HG03457 (cell line): Measurements from ENCODE around the gene CHD6.

ENCODE experiments used
- ATAC-seq: cut with Tn5 transposase; IDR thresholded peaks from one replicate; pipeline ENCODE4 v1.9.1; 2021; ENCODE audit warnings: moderate number of reproducible peaks; ENCODE audit not compliant: unreplicated experiment

Gene CHD6

DNA sequence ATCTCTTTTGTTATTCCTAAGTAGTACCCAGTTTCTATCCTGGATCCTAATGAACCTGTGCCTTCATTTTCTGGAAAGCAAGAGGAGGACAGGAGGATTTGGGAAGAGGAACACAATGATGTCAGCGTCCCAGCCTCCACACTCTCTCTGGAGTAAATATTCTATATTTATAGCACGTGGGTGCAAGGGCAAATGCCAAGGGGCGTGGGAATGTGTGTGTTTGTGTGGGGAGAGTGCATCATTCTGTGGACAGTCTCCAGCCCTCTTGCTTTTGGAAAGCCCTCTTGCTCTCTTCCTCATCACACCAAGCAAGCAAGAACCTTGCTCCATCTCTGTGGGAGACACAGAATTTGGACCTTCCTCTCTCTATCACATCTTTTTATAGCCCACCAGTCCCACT lies 148.3 kb downstream of the CHD6 start:
- ATAC-seq = no peak

DNA sequence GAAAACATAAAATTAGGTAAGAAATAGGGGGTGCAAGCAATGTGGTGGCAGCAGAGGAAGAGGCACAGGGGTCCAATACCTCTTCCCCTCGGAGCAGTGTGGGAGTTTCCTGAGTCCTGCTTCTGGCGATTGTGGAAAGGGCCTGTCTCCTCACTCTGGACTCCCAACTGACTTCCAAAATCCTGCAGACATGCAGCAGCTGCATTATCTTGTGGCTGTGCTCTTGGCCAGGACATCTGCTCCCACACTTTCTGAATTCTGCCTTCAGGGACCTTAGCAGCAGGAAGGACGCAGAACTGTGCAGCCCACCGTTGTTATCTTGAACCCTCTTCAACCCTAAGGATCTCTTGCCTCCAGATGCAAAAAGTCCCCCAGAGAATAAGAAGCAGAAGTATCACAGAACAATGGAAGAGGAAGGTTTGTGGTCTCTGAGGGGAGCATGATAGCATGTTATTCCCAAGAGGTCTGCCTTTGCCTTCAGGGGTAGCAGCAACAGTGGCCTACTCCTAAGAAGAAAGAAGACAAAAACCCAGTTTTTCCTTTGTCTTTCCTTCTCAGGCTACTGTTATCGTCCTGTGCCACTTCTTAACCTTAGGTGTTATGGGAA lies 149.1 kb downstream of the CHD6 start:
- ATAC-seq = no peak

- ATAC-seq = no peak
Measured at GRCh38 chr20:41467690-41468089, 150.5 kb downstream of the CHD6 start.

GRCh38 chr20:41467220-41467619 lies 151.0 kb downstream of the CHD6 start:
- no peak for ATAC-seq

- no peak for ATAC-seq
Measured at GRCh38 chr20:41463567-41463966, 154.6 kb downstream of the CHD6 start.

DNA sequence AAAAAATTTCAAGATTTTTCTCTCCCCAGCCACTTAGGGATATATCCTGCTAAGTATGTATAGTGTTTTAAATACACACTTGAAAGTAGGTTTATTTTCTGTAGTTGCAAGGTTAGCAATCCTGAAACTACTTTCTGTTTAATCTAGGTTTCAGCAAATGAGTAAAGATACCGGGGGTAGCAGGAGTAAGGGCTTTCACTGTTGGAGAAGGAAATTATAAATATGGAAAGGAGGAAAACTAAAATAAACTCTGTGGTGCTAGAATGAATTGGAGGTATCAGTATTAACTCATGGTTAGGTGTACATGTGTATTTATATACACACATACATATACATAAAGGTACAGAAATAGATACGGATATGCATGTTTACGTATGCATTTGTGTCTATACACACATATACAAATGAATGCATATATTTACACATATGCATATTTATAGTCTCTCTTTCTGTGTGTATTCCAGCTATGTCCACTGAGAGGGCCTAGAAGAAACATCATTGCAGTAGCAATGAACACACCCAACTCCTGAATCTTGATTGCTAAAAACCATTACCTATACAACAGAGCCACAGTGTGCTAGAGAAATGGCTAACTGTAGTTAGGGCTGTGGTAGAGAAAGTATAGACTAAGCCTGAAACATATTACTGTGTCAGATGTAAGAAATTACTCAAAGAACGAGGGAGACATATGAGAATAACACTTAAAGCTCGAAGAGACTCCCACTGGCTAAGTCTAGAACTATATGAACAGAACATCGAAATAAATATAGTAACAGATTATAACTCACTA lies 155.6 kb downstream of the CHD6 start:
- no peak for ATAC-seq

DNA sequence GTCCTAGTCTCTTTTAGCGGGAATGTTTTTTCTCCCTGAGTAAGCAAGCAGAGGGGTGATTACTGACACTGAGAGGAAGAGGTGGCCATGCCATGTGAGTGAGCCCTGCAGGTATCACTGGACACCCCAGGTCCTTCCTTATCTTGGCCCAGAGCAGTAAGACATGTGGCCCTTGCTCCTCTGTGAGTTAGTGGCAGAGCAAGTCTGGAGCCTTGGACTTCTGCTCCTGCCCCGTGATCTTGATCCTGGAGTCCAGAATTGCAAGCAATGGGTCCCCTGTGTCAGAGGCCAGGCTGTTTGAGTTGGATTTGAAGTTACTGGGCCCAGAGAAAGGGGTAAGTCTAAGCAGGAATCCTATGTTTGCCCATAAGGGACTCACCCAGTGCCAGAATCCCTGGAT lies 159.4 kb downstream of the CHD6 start:
- no peak for ATAC-seq

DNA sequence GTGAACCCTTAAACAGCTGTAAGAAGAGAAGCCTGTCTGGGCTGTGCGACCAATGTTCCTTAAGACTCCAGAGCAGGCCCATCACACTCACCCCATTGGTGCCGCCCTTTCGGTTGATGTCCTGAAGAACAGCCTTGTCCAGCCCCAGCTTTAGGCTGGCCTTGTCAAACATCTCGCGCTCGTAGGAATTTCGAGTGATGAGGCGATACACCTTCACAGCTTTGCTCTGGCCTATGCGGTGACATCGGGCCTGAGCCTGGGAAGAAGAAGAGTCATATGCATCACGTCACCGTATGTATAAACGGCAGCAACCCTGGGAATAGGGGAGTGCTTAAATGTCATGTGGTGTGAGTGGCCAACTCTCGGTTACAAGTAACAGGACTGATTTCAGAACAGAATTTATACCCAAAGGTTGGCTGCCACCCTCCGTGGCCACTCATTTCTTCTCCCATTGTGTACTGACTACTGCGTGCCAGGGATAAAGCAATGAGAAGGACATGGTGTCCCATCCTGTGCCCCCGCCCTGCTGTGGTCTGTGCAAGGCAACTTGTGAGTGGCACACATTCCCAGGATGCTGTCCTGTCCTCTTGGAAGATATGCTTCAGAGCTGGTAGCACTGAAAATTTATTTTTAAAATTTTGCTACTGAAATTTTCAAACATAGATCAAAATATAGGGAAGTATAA lies 160.9 kb downstream of the CHD6 start:
- no peak for ATAC-seq

GRCh38 chr20:41456351-41456750 lies 161.8 kb downstream of the CHD6 start:
- ATAC-seq = no peak

DNA sequence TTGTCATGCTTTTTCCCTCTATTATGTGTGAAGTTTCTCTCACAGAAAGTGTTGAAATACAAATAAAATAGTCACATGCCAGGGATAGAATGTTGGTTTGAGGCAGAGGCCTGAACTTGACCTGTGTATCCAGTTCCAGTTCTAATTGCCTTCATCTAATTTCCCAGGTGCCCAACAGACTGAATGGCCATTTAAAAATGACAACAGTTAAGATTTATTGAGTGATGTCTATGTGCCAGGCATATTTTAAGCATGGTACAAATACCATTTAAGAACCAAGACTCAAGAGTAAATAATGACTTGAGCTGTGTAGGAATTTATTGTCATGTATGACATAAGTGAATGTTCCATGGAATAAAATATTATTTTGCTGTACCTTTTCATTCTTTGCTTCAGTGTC lies 163.9 kb downstream of the CHD6 start:
- ATAC-seq = no peak

- no peak for ATAC-seq
Measured at GRCh38 chr20:41453010-41453950, 164.9 kb downstream of the CHD6 start.

GRCh38 chr20:41452226-41452625 lies 166.0 kb downstream of the CHD6 start:
- no peak for ATAC-seq

- no peak for ATAC-seq
Measured at GRCh38 chr20:41447006-41447405, 171.2 kb downstream of the CHD6 start.

GRCh38 chr20:41446456-41446855 lies 171.7 kb downstream of the CHD6 start:
- ATAC-seq = no peak

GRCh38 chr20:41444821-41445220 lies 173.4 kb downstream of the CHD6 start:
- ATAC-seq = no peak

GRCh38 chr20:41443691-41444090 lies 174.5 kb downstream of the CHD6 start:
- ATAC-seq = no peak

DNA sequence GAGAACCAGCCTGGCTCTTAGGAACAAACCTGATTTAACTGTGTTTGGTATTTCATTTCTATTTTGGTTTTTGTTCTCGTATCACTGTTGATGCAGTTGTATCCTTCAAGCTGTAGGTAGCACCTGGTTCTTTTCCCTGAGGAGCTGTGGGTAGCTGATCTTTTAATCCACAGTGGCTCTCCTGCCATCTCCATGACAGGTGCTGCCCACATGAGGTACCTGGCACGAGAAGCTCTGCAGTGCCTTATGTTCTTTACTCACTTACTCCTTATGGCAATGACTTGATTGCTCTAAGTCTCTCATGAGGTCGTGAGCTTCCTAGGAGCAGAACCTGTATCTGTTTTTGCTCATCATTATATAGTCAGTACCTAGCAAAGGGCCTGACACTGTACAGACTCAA lies 177.3 kb downstream of the CHD6 start:
- no peak for ATAC-seq

GRCh38 chr20:41437836-41438235 lies 180.3 kb downstream of the CHD6 start:
- ATAC-seq = no peak

GRCh38 chr20:41436679-41437078 lies 181.5 kb downstream of the CHD6 start:
- ATAC-seq = no peak

DNA sequence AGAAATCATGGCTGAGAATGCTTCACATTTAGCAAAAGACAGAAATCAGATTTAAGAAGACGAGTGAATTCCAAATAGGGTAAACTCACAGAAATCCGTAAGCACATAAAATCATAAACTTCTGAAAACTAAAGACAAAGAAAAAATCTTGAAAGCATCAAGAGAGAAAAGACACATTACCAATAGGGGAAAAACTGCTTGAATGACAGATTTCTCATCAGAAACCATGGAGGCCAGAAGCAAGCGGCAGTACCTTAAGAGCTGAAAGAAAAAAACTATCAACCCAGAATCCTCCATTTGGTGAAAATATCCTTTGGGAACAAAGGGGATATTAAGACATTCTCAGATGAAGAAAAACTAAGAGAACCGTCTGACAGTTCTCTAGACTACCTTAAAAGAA lies 185.0 kb downstream of the CHD6 start:
- no peak for ATAC-seq

DNA sequence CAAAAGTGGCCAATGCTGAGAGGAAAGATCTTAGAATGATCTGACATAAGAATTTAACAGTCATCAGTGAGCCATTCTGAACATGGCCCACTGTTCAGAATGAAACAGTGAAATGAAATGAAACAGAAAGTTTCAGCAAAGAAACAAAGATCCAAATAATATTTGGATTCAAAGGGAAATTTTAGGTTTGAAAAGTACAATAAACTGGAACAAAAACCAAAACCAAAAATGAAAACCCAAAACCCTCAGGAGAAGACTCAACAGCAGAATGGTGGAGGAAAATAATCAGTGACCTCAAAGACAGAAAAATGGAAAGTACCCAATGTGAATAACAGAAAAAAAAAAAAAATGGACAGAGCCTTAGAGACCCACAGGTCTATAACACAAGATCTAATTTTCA lies 185.4 kb downstream of the CHD6 start:
- no peak for ATAC-seq
